Smooth muscle cell (in vitro differentiated cells): ENCODE results near the gene FAHD1. TPM values are rescaled to one million over a fixed set of nuclear protein-coding genes. Genes with fewer than 3 reads are reported as not detected.

Experiments
- DNase-seq: peaks from one replicate; lab custom pipeline; 2025; ENCODE audit not compliant: unreplicated experiment; lab: John Stamatoyannopoulos, UW
- H2AFZ ChIP-seq: fragments of 200-600 bp; sonication (generic); 2 replicates; pipeline ENCODE4 v1.6.0; 2016; ENCODE audit warnings: antibody characterized with exemption, low read depth, mild to moderate bottlenecking
- H3F3A ChIP-seq: fragments of 200-600 bp; sonication (generic); 2 replicates; pipeline ENCODE4 v1.6.0; 2017; ENCODE audit warnings: antibody characterized with exemption, low read depth
- H3K27ac ChIP-seq: fragments of 200-600 bp; sonication (generic); 2 replicates; pipeline ENCODE4 v1.5.1; 2016; ENCODE audit warnings: low read depth, mild to moderate bottlenecking
- H3K27me3 ChIP-seq: fragments of 200-600 bp; sonication (generic); 2 replicates; pipeline ENCODE4 v1.6.1; 2016; ENCODE audit warnings: low read depth, mild to moderate bottlenecking
- H3K36me3 ChIP-seq: fragments of 200-600 bp; sonication (generic); 2 replicates; pipeline ENCODE4 v1.5.1; 2016; ENCODE audit warnings: low read depth
- H3K4me1 ChIP-seq: fragments of 200-600 bp; sonication (generic); 2 replicates; pipeline ENCODE4 v1.5.1; 2016; ENCODE audit warnings: low read depth
- H3K4me2 ChIP-seq: fragments of 200-600 bp; sonication (generic); 2 replicates; pipeline ENCODE4 v1.6.0; 2016; ENCODE audit warnings: mild to moderate bottlenecking
- H3K4me3 ChIP-seq: fragments of 200-600 bp; sonication (generic); 2 replicates; pipeline ENCODE4 v1.5.1; 2016; ENCODE audit warnings: mild to moderate bottlenecking
- H3K79me2 ChIP-seq: fragments of 200-600 bp; sonication (generic); 2 replicates; pipeline ENCODE4 v1.6.0; 2016; ENCODE audit warnings: low read depth, mild to moderate bottlenecking
- H3K9ac ChIP-seq: fragments of 200-600 bp; sonication (generic); 2 replicates; pipeline ENCODE4 v1.6.0; 2016; ENCODE audit warnings: low read depth
- H3K9me3 ChIP-seq: fragments of 200-600 bp; sonication (generic); replicated peaks from 2 replicates; pipeline ENCODE4 v1.5.1; 2016; ENCODE audit warnings: low read depth
- H4K20me1 ChIP-seq: fragments of 200-600 bp; sonication (generic); 2 replicates; pipeline ENCODE4 v1.6.0; 2016; ENCODE audit warnings: low read depth
- CTCF ChIP-seq: fragments of 200-600 bp; sonication (generic); IDR thresholded peaks from 2 replicates; pipeline ENCODE4 v1.5.1; 2017; ENCODE audit warnings: borderline replicate concordance, mild to moderate bottlenecking, antibody characterized with exemption; ENCODE audit not compliant: insufficient read depth, poor library complexity, severe bottlenecking
- WGBS: methylation state at CpG from one replicate; pipeline ENCODE4 v1.1.7; 2016; ENCODE audit warnings: low lambda C conversion rate; 5-methylcytosine and 5-hydroxymethylcytosine counted together
- polyA plus RNA-seq: library from polyadenylated mRNA; unstranded; fragments of >200 nt; fragmentation: Nextera tagmentation; extraction: Ambion mirVana; gene quantifications from 2 replicates; pipeline ENCODE4 v1.2.1, GENCODE V29; 2016
- total RNA-seq: library from RNA; depleted of rRNA; stranded (reverse); fragments of >200 nt; gene quantifications from 2 replicates; pipeline ENCODE4 v1.2.3, GENCODE V29; 2014

Gene FAHD1
- total and polyA plus RNA-seq, 2 experiments from 2014 or later: 32.4 TPM

DNA sequence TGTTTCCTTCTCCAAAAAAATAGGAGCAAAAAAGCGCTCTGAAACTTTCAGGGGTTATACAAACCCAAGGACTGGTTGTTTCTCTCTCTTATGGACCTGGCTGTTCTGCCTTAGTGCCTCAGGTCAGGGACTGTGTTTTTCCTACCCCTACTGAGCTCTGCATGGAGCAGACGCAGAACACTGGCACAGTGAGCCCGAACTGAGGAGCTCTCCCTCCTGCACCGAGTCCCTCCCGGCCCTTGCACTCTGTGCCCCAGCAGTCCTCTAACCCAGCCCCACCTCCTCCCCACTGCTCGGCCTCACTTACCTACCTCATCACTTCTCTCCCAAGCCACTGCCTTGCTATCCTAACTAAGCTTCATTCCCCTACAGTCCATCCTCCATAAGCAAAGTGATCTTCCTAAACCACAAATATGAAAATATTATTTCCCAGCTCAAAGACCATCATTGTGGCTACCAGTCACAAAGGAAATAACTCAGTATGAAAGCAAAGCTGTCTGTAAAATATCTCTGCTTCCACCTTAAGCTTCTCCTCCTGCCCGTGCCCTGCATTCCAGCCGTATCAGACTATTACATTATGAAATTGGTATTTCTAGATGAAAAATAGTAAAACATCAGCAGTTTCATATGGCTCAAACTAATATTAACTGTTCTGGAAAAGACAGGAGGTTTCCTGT is 31.3 kb downstream of the FAHD1 start:
- Histone ChIP-seq H3K79me2 (no peaks in the 10 kb centered on the region), H3K27me3 (peaks cover 54% of the 10 kb centered on the region), H3K36me3 (no peaks in the 10 kb centered on the region), H3K9ac (no peak overlapping the region), H3K4me2 (peak overlapping the region; percentile 36), H4K20me1 (no peaks in the 10 kb centered on the region), H3F3A (peaks cover 2% of the 10 kb centered on the region), H3K9me3 (no peaks in the 10 kb centered on the region), H3K4me3 (no peak overlapping the region), H3K4me1 (no peaks in the 10 kb centered on the region), H3K27ac (no peak overlapping the region), H2AFZ (peak overlapping the region; percentile 69)
- TF ChIP-seq CTCF: no peak
- 44% methylated on average over 8 of the region's 8 CpGs for WGBS
- no peak for DNase-seq

- H3K27ac ChIP-seq: no peak overlapping the region
- no peaks in the 10 kb centered on the region for H3K4me1 ChIP-seq
- no peak overlapping the region for H3K4me2 ChIP-seq
- no peaks in the 10 kb centered on the region for H4K20me1 ChIP-seq
- H3K9me3 ChIP-seq: no peaks in the 10 kb centered on the region
- no peak for TF ChIP-seq CTCF
- no peaks in the 10 kb centered on the region for H3K36me3 ChIP-seq
- 54% methylated on average over 7 of the region's 8 CpGs for WGBS
- H3K79me2 ChIP-seq: no peaks in the 10 kb centered on the region
- no peak overlapping the region for H3K4me3 ChIP-seq
- H3K27me3 ChIP-seq: peaks cover 54% of the 10 kb centered on the region
- peaks cover 2% of the 10 kb centered on the region for H3F3A ChIP-seq
- no peak overlapping the region for H3K9ac ChIP-seq
- no peak overlapping the region for H2AFZ ChIP-seq
- no peak for DNase-seq
Observed at GRCh38 chr16:1859650-1860049, 32.6 kb downstream of the FAHD1 start.

- Histone ChIP-seq H3F3A (no peaks in the 10 kb centered on the region), H4K20me1 (no peaks in the 10 kb centered on the region), H3K4me3 (no peak overlapping the region), H3K27ac (no peak overlapping the region), H3K9me3 (no peaks in the 10 kb centered on the region), H3K4me1 (no peaks in the 10 kb centered on the region), H2AFZ (no peak overlapping the region), H3K79me2 (no peaks in the 10 kb centered on the region), H3K9ac (no peak overlapping the region), H3K27me3 (peaks cover 63% of the 10 kb centered on the region), H3K36me3 (no peaks in the 10 kb centered on the region), H3K4me2 (no peak overlapping the region)
- TF ChIP-seq CTCF: no peak
- no peak for DNase-seq
- 83% methylated on average over 5 of the region's 5 CpGs for WGBS
Observed at GRCh38 chr16:1861730-1862129, 34.7 kb downstream of the FAHD1 start.

- WGBS: 84% methylated on average over 9 of the region's 9 CpGs
- H3K27ac ChIP-seq: no peak overlapping the region
- H3K27me3 ChIP-seq: peaks cover 59% of the 10 kb centered on the region
- no peaks in the 10 kb centered on the region for H3F3A ChIP-seq
- H3K36me3 ChIP-seq: no peaks in the 10 kb centered on the region
- no peak overlapping the region for H3K4me2 ChIP-seq
- H3K4me3 ChIP-seq: no peak overlapping the region
- no peaks in the 10 kb centered on the region for H3K79me2 ChIP-seq
- TF ChIP-seq CTCF: no peak
- DNase-seq: no peak
- H3K9ac ChIP-seq: no peak overlapping the region
- no peaks in the 10 kb centered on the region for H3K9me3 ChIP-seq
- H4K20me1 ChIP-seq: no peaks in the 10 kb centered on the region
- no peak overlapping the region for H2AFZ ChIP-seq
- H3K4me1 ChIP-seq: no peaks in the 10 kb centered on the region
Observed at GRCh38 chr16:1862394-1862793, 35.4 kb downstream of the FAHD1 start.
